Muscle of leg (tissue), 11 donors: ENCODE results near the gene MCM8. TPM values are rescaled to one million over a fixed set of nuclear protein-coding genes. Genes with fewer than 3 reads are reported as not detected.
A peak's percentile ranks its signal among the peaks of the same experiment; 100 is the strongest.

Experiments
- DNase-seq: peaks from one replicate; pipeline ENCODE4 v3.0.0; 2013
- H3K27ac ChIP-seq: one replicate; pipeline ENCODE4 v1.5.1; 2013; ENCODE audit warnings: mild to moderate bottlenecking, low read length, control low read depth
- H3K27me3 ChIP-seq: one replicate; pipeline ENCODE4 v1.6.1; 2013; ENCODE audit warnings: low read length; ENCODE audit not compliant: control insufficient read depth, insufficient read depth
- H3K36me3 ChIP-seq: one replicate; pipeline ENCODE4 v1.6.1; 2013; ENCODE audit warnings: low read length; ENCODE audit not compliant: control insufficient read depth, insufficient read depth
- H3K4me1 ChIP-seq: one replicate; pipeline ENCODE4 v1.6.1; 2013; ENCODE audit warnings: low read length; ENCODE audit not compliant: control insufficient read depth, insufficient read depth
- H3K4me3 ChIP-seq: one replicate; pipeline ENCODE4 v1.5.1; 2013; ENCODE audit warnings: low read length, control low read depth
- H3K9me3 ChIP-seq: replicated peaks from 2 replicates; pipeline ENCODE4 v1.6.1; 2013; ENCODE audit warnings: low read depth, low read length; ENCODE audit not compliant: control insufficient read depth
- WGBS: methylation state at CpG from one replicate; pipeline ENCODE4 v1.1.5; 2013; ENCODE audit warnings: missing lambda C conversion rate; ENCODE audit not compliant: insufficient coverage; 5-methylcytosine and 5-hydroxymethylcytosine counted together
- polyA plus RNA-seq, 8 donors: library from polyadenylated mRNA; unstranded; fragments of 120-200 nt; gene quantifications; one replicate each; pipeline versions ENCODE4 v1.2.1 to v1.2.3, GENCODE V29; 2013; ENCODE audit warnings: inconsistent platforms in 1 of 8, low replicate concordance in 1 of 8; ENCODE audit not compliant: insufficient read length in 8 of 8, insufficient read depth in 1 of 8
- total RNA-seq: library from RNA; stranded (reverse); fragments of 120-200 nt; gene quantifications from one replicate; pipeline ENCODE4 v1.2.4, GENCODE V29; 2013

MCM8 gene
- total and polyA plus RNA-seq, 9 donors, result 7.9 to 11.7 (median 9.1) TPM

DNA sequence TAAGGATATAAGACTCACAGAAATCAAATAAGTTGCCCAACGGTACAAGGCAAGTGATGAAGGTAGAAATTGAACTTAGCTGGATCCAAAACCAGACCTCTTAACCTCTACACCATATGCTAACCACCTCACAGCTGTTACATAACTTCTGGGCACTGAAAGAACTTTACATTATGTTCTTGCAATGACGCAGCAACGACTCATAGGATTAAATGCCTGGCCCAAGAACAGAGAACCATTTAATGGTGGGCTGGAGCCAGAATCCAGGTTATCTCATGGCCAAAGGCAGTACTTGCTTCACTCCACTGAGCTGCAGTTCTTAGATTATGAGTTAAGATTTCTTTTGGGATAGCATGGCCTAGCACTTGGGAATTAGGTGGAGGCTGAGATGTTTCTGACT lies 4.5 kb upstream of the MCM8 start:
- Histone ChIP-seq H3K4me1 (peaks cover 7% of the 10 kb centered on the region), H3K27me3 (no peaks in the 10 kb centered on the region), H3K9me3 (no peaks in the 10 kb centered on the region), H3K36me3 (peaks cover 42% of the 10 kb centered on the region), H3K4me3 (no peak overlapping the region), H3K27ac (no peak overlapping the region)
- DNase-seq, result no peak
- WGBS, result 73% methylated on average over 2 of the region's 3 CpGs

DNA sequence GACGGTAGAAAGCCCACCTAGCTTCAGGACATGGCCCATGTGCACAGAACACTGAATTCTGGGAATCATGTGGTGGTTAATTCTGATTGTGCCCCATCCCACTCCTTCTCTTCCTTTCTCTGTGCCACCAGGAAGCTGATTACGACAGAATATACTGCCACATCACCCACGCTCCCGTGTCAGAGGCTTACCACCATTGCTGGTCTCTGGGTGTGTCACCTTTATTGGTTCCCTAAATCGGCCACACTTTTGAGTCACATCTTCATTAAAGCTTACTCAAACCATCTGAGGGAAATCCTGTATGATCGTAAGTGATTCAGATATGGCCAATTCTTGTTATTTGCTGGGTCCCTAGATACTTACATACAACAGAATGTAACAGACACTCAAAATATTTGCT lies 3.2 kb upstream of the MCM8 start:
- Histone ChIP-seq H3K27me3 (no peaks in the 10 kb centered on the region), H3K27ac (no peak overlapping the region), H3K4me1 (peaks cover 7% of the 10 kb centered on the region), H3K36me3 (peaks cover 30% of the 10 kb centered on the region), H3K4me3 (no peak overlapping the region), H3K9me3 (no peaks in the 10 kb centered on the region)
- no peak for DNase-seq
- 80% methylated on average over 4 of the region's 6 CpGs for WGBS

DNA sequence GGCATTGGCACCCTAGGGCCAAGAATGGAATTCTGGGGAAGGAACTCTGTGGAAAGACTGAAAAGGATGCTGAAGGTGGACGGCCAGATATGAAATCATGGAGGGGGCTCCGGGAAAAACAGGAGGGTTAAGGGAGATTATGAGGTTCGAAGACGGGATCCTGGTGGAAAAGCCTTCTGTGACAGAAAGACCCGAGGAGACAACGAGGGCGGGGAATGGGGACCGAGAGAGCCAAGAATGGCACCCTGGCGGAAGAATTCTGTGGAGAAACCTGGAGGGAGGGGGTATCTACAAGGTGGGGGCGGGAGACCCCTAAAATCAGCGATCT lies 545 bp upstream of the MCM8 start:
- Histone ChIP-seq H3K4me1 (peaks cover 7% of the 10 kb centered on the region), H3K36me3 (peaks cover 28% of the 10 kb centered on the region), H3K9me3 (no peaks in the 10 kb centered on the region), H3K27ac (peak overlapping the region; percentile 54), H3K4me3 (peak overlapping the region; percentile 80), H3K27me3 (no peaks in the 10 kb centered on the region)
- under 1% methylated on average over 11 of the region's 11 CpGs for WGBS
- DNase-seq, result peak; percentile 3

DNA sequence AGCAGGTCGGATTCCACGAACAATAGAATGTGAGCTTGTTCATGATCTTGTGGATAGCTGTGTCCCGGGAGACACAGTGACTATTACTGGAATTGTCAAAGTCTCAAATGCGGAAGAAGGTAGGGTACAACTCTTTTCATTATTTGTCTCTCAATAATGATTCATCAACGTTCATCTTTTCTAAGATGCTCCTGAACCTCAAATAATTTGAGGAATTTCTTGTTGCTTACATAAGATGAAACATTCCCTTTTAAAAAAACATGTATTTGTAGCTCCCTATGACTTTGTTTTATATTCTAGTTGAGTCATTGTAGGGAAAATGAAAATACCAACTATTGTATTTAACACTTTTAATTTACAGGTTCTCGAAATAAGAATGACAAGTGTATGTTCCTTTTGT lies 17.0 kb downstream of the MCM8 start:
- no peaks in the 10 kb centered on the region for H3K9me3 ChIP-seq
- no peak for DNase-seq
- H3K36me3 ChIP-seq, result peaks cover 18% of the 10 kb centered on the region
- H3K4me3 ChIP-seq, result no peak overlapping the region
- H3K4me1 ChIP-seq, result no peaks in the 10 kb centered on the region
- 100% methylated on average over 3 of the region's 6 CpGs for WGBS
- H3K27me3 ChIP-seq, result no peaks in the 10 kb centered on the region
- no peak overlapping the region for H3K27ac ChIP-seq

DNA sequence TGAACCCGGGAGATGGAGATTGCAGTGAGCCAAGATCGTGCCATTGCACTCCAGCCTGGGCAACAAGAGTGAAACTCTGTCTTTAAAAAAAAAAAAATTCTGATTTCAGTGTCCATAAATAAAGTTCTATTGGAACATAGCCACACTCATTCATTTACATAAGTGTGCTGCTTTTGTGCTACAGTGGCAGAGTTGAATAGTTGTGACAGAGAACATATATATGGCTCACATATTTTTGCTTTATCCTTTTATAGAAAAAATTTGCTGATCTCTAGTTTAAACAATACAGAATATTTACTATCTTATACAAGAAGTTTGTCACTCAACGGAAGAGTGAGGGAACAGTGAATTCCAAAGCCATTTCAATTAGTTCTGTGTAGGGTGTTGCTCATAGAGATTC lies 18.0 kb downstream of the MCM8 start:
- no peaks in the 10 kb centered on the region for H3K27me3 ChIP-seq
- WGBS, result 100% methylated on average over 1 of the region's 3 CpGs
- H3K36me3 ChIP-seq, result peaks cover 18% of the 10 kb centered on the region
- DNase-seq, result no peak
- no peaks in the 10 kb centered on the region for H3K4me1 ChIP-seq
- no peaks in the 10 kb centered on the region for H3K9me3 ChIP-seq
- H3K4me3 ChIP-seq, result no peak overlapping the region
- no peak overlapping the region for H3K27ac ChIP-seq

DNA sequence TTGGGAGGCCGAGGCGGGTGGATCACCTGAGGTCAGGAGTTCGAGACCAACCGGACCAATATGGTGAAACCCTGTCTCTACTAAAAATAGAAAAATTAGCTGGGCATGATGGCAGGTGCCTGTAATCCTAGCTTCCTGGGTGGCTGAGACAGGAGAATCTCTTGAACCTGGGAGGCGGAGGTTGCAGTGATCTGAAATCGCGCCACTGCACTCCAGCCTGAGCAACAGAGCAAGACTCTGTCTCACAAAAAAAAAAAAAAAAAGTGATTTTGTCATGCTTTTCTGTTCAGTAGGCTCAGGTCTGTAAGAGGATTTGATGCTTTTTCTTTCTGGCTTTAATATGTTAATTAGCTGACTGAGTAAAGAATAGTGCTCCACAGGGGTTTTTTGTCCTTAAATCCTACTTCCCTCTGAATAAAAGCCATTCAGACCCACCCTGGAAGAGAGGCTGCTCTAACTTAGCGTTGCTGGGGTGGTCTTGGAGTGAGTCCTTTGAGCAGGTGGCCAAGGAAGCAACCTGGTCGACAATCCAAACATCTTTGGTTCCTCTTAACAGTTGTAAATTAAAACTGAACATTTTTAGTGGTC lies 19.0 kb downstream of the MCM8 start:
- Histone ChIP-seq H3K4me3 (no peak overlapping the region), H3K27ac (no peak overlapping the region), H3K9me3 (no peaks in the 10 kb centered on the region), H3K36me3 (peaks cover 20% of the 10 kb centered on the region), H3K4me1 (no peaks in the 10 kb centered on the region), H3K27me3 (no peaks in the 10 kb centered on the region)
- WGBS, result 100% methylated on average over 1 of the region's 9 CpGs
- no peak for DNase-seq

DNA sequence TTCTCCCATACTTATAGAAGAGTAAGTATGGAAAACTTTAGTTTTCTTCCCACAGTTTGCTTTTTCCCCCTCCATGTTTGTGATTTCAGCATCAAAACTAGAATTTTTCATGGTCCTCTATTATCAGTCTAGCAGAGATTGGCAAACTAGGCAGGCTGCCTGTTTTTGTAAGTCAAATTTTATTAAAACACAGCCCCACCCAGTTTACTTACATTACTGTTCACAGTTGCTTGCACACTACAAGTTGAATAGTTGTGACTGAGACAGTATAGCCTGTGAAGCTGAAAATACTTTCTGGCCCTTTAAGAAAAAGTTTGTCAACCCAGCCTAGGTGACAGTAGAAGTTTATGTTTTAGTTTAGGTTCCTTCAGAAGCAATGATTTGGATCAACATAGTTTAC lies 19.5 kb downstream of the MCM8 start:
- H3K9me3 ChIP-seq, result no peaks in the 10 kb centered on the region
- no peak overlapping the region for H3K4me3 ChIP-seq
- no peak overlapping the region for H3K27ac ChIP-seq
- peaks cover 20% of the 10 kb centered on the region for H3K36me3 ChIP-seq
- DNase-seq, result no peak
- no peaks in the 10 kb centered on the region for H3K27me3 ChIP-seq
- no peaks in the 10 kb centered on the region for H3K4me1 ChIP-seq

DNA sequence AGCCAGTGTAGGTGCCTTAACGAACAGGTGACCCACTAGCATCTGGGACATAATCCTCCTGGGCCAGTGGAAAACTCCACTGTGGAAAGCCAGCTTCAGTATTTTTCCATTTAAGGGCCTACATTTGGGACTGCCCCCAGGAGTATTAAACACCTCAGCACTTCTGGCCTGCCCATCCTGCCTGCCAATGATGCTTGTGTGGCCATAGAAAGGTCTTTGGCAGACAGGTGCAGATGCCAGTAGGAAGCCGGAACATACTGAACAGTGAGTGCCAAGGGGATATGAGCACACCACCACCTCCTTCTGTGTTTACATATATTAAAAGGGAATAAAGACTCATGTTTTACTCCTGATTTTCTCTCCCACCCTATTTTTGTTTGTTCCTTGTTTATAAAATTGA lies 19.9 kb downstream of the MCM8 start:
- Histone ChIP-seq H3K4me1 (no peaks in the 10 kb centered on the region), H3K9me3 (no peaks in the 10 kb centered on the region), H3K36me3 (peaks cover 24% of the 10 kb centered on the region), H3K4me3 (no peak overlapping the region), H3K27me3 (no peaks in the 10 kb centered on the region), H3K27ac (no peak overlapping the region)
- WGBS, result 100% methylated on average over 1 of the region's 2 CpGs
- DNase-seq, result no peak

DNA sequence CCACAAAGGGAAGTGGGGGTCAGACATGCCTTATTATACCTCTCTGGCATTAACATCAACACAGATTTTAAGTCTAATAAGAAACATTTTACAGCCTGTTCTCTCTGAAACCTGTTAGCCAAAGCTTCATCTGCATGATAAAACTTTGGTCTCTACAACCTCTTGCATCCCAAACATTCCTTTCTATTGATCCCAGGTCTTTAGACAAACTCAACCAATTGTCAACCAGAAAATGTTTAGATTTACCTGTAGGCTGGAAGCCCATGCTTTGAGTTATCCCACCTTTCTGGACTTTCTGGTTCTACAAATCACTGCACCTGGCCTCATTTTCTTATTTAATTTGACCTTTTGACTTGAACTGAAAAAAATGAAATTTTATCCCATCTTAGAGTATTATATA lies 20.8 kb downstream of the MCM8 start:
- no peaks in the 10 kb centered on the region for H3K4me1 ChIP-seq
- no peak overlapping the region for H3K4me3 ChIP-seq
- H3K9me3 ChIP-seq, result no peaks in the 10 kb centered on the region
- H3K36me3 ChIP-seq, result peaks cover 24% of the 10 kb centered on the region
- no peaks in the 10 kb centered on the region for H3K27me3 ChIP-seq
- no peak overlapping the region for H3K27ac ChIP-seq
- no peak for DNase-seq

DNA sequence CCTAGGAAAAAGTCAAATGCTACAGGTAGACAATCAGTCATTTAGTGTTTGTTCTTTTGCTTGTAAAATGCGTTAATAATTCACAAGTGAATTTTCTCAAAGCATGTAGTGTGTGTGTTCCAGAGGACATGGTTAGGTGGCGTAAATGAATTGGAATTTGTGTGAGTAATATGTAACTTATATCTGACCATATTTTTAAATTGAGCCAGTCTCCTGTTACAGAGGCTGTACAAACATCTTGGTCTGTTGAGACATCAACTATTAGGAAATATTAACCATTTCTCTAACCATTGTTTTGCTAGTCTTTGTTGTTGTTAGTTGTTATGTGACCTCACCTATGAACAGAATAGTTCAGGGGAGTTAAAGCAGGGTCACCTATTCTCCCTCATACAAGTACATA lies 22.7 kb downstream of the MCM8 start:
- H3K36me3 ChIP-seq, result peaks cover 29% of the 10 kb centered on the region
- no peaks in the 10 kb centered on the region for H3K27me3 ChIP-seq
- no peaks in the 10 kb centered on the region for H3K9me3 ChIP-seq
- H3K27ac ChIP-seq, result no peak overlapping the region
- no peak for DNase-seq
- no peaks in the 10 kb centered on the region for H3K4me1 ChIP-seq
- WGBS, result no CpG with 5 or more reads among the region's 2 CpGs
- no peak overlapping the region for H3K4me3 ChIP-seq

DNA sequence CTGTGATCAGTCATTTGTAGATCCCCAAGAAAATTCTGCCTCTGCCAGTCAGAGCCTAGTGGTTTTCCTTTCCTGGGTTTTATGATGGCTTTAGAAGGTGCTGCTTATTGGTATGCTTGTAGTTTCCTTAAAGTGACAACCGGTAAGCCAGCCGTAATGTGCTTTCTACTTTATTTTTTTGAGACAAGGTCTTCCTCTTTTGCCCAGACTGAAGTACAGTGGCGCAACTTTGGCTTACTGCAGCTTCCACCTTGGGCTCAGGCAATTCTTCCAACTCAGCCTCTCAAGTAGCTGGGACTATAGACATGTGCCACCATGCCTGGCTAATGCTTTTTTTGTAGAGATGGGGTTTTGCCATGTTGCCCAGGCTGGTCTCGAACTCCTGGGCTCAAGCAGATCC lies 23.5 kb downstream of the MCM8 start:
- Histone ChIP-seq H3K4me1 (no peaks in the 10 kb centered on the region), H3K36me3 (peaks cover 35% of the 10 kb centered on the region), H3K27ac (no peak overlapping the region), H3K4me3 (no peak overlapping the region), H3K27me3 (no peaks in the 10 kb centered on the region), H3K9me3 (no peaks in the 10 kb centered on the region)
- 94% methylated on average over 2 of the region's 4 CpGs for WGBS
- peak; percentile 3 for DNase-seq
